Stimulated activated CD4-positive, alpha-beta T cell treated with anti-CD3 and anti-CD28 coated beads, Interleukin-15, amount 100 ng/mL, for 1 hour (primary cell): ENCODE measurements around the gene CHMP4B.

ENCODE experiments used
- DNase-seq, 2 donors: peaks; one replicate each; pipeline ENCODE4 v3.0.0-alpha.2; 2020; ENCODE audit warnings: low read depth in 1 of 2, low spot score in 1 of 2

The CHMP4B gene, protein sequence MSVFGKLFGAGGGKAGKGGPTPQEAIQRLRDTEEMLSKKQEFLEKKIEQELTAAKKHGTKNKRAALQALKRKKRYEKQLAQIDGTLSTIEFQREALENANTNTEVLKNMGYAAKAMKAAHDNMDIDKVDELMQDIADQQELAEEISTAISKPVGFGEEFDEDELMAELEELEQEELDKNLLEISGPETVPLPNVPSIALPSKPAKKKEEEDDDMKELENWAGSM

DNA sequence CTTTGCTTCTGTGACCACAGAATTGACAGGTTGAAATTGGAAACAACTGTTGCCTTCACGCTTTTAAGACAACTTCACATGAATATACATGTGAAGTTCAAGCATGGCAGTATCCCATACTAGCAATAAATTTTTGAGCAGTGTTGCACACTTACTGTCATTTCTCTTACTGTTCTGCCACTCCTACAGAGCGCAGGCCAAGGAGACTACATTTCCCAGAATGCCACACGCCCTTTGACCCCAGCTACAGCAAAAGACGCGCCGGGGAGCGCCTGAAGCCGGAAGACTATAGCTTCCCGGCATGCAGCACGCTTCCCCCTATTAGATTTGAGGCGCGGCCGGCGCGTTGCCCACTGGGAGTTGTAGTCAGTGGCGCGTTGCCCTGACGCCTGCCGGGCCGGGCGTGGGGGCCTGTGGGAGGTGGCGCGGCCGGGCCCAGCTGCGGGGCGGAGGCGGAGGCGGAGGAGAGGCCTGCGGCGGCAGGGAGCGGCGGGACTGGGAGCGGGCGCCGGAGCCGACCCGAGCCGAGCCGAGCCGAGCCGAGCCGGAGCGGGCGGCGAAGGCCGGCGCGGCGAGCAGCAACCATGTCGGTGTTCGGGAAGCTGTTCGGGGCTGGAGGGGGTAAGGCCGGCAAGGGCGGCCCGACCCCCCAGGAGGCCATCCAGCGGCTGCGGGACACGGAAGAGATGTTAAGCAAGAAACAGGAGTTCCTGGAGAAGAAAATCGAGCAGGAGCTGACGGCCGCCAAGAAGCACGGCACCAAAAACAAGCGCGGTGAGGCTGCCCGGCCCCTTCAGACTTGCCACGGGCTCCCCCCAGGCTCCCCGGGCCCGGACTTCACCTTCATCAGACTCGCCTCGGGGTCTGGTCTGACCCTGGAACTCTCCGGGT, at the start of gene CHMP4B:
CHMP4B (plus strand) TSS at position 464 of the 891 bp plus-strand sequence; CDS start at position 585, 121 bp downstream.
- peak; percentile 97 to 98 for DNase-seq

DNA sequence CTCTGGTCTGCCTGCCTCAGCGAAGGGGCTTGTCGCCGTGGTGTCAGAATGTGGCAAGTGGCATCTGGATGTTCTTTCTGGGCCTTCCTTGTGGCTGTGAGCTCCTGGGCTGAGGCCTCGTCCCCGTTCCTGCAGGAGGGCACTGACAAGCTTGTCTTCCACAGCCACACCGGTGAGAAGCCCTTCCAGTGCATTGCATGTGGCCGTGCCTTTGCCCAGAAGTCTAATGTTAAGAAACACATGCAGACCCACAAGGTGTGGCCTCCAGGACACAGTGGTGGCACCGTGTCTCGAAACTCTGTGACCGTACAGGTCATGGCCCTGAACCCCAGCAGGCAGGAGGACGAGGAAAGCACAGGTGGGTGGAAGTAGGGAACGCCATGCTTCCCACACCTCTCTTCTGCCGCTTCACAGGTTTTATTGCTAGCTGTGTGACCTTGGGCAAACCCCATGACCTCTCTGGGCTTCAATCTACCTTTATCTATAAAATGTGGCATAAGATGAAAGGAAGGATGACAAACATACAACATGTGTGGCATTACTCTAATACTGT, 49.4 kb upstream of the CHMP4B start:
- no peak for DNase-seq

DNA sequence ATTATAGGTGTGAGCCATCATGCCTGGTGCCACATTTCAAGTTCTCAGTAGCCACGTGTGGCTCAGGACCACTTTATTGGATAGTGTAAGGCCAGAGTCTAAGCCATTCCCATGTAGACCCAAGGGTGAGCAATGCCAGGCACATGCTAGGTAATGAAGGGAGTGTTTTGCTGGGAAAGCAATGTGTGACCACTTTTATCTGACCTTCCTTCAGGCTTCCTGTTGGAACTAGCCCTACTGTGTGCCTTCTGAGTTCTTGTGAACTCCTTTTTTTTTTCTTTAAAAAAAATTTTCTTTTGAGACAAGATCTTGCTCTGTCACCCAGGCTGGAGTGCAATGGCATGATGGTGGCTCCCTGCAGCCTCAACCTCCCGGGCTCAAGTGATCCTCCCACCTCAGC, 46.0 kb upstream of the CHMP4B start:
- no peak for DNase-seq

DNA sequence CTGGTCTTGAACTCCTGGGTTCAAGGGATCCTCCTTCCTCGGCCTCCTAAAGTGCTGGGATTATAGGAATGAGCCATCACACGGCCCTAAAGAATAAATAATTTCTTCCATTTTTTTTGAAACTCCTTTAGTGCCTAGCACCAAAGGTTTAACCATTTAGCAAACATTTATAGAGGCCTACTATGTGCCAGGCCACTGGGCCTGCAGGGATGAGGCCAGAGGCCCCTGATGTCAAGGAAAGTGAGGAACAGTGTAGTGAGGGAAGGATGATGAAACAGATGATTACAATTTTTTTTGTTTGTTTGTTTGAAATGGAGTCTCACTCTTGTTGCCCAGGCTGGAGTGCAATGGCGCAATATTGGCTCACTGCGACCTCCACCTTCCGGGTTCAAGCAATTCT, 45.6 kb upstream of the CHMP4B start:
- DNase-seq: no peak

DNA sequence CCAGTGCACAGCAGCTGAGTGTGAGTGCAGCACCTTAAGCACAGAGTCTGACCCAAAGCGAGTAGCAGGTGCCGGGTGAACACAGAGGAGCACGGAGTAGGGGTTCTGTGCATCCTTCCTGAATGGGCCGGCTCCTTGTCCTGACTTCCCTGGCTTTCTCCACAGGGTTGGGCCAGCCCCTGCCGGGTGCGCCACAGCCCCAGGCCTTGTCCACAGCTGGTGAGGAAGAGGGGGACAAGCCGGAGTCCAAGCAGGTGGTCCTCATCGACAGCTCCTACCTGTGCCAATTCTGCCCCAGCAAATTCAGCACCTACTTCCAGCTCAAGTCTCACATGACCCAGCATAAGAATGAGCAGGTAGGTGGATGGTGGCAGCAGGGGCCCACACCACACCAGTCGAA, 44.5 kb upstream of the CHMP4B start:
- no peak for DNase-seq

DNA sequence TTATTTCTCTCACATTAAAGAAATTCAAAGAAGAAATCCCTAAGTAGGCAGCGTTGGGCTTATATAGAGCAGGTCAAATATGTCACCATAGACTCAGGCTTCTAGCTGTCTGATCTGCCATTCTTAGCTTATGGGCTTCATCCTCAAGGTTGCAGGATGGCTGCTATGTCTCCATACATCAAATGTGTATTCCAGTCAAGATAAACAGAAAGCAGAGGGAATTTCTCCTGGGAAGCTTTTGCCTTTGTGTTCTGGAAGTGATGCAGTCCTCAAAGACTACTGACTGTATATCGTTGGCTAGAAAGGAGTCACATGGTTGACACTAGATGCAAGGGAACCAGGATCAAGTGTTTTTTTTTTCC, 43.4 kb upstream of the CHMP4B start:
- DNase-seq: no peak

DNA sequence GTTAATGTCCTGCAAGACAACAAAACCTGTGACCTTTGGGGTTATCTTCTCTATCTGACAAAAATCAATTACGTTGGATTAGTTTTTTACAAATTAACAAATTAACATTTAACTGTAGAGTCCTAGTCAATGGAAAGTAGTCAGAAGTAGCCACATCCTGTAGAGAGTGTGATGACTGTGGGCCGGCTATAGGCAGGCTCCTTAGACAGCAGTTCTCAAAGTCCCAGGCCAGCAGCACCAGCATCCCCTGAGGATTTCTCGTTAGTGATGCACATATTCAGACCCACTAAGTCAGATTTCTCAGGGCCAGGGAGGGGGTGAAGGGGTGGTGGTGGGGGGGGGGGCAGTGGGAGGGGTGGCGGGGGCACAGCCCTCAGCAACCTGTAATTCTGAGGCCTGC, 42.1 kb upstream of the CHMP4B start:
- DNase-seq: no peak

DNA sequence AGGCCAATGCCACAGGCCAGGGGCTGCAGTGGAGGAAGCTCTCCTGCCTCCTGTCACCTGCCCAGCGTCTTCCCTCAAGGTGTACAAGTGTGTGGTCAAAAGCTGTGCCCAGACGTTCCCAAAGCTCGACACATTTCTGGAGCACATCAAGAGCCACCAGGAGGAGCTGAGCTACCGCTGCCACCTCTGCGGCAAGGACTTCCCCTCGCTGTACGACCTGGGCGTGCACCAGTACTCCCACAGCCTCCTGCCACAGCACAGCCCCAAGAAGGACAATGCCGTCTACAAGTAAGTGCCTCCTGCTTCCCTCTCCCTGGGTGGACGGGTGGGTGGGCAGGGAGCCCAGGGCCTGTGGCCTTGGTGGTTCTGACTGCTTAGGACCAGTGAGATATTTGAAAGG, 41.1 kb upstream of the CHMP4B start:
- DNase-seq: no peak

DNA sequence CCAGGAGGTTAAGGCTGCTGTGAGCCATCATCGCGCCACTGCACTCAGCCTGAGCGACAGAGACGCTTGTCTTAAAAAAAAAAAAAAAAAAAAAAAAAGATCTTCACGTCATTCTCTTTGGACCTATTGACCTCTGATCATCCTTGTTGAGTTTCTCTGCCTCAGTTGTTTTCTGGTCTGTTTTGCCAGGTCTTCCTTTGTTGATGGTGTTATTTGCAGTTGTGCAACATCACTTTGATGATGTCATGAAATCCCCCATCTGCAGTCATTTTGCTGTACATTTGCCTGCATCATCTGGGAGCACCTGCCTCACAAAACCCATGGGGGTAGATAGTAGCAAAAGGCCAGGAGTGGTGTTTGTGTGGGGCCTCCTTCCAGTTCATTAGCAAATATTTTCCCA, 39.2 kb upstream of the CHMP4B start:
- DNase-seq: no peak

DNA sequence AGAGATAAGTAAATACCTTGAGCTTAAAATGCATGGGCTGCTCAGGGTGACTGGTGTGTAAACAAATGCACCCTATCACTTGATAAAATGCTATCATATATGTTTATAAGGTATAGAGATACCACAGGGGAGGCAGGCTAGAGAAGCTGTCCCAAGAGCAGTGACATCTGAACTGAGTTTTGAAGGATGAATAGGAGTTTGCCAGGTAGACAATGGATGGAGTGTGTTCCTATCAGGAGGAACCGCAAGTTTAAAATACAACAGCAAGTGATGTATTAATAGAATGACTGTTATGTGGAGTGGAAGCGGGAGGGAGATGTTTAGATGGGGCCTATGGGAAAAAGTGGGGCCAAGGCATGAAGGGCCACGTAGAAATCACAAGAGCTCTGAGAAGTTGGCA, 38.7 kb upstream of the CHMP4B start:
- DNase-seq: no peak

DNA sequence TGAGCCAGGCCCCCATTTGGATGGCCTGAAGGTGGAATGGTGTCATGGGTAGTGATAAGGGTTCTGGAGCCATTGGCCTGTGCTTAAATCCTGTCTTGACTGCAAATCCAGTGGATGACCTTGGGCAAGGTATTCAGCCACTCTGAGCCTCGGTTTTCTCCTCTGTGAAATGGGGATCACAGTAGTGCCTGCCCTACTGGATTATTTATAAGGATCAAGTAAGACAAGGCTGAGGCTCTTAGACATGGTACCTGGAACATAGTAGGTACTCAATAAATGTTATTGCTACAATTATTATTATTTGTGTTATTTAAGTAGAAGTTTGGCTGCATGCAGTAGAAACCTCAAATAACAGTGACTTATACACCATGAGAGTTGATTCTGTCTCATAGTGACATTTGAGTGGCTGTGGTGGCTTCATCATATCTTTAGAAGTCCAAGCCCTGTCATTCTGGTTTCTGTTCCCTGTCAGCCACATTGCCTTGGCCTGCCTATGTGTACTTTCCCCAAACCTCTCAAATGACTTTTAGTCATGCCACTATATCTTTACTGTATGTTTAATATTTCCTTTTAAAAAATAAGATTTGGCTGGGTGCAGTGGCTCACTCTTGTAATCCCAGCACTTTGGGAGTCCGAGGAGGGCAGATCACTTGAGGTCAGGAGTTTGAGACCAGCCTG, 37.6 kb upstream of the CHMP4B start:
- DNase-seq: no peak

DNA sequence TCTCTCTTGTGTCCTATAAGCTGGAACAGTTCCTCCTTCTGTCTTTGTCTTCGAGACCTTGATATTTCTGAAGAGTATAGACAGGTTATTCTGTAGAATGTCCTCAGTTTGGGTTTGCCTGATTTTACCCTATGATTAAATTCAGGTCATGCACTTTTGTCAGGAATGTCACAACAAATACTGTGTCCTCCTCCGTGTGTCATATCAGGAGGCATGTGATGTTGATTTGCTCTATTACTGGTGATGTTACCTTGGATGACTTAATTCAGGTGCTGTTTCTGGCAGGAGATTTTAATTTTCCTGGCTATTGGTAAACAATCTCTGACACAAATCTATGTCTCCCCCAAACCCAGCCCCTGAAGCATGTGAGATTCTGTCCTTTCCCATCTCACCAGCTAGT, 33.3 kb upstream of the CHMP4B start:
- DNase-seq: no peak

DNA sequence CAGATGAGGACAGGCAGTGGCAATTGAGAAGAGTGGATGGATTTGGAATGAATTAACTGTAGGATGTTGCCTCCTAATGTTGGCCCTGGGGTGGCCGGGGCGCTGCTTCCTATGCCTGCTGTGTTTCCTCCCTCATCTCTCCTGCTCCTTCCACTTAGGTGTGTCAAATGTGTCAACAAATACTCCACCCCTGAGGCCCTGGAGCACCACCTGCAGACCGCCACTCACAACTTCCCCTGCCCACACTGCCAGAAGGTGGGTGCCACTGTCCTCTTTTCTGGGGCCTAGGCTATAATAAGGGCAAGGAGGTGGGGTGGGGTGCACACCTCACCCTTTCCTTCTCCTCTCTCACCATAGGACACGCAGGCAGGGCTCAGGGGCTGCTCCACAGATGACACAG, 30.0 kb upstream of the CHMP4B start:
- DNase-seq: no peak

DNA sequence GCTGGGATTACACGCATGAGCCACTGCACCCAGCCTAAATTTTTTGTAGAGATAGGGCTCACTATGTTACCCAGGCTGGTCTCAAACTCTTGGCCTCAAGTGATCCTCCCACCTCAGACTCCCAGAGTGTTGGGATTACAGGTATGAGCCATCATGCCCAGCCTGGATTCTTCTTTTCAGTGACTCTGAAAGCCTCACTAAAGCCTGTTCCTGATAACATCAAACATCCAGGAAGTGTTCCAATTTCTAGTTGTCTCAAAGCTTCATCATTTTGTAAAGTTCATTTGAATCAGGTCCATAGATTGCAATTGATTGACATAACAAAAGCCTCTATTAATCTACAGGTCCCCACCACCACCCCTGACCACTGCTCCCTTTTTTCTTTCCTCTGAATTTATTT, 29.2 kb upstream of the CHMP4B start:
- no peak for DNase-seq

DNA sequence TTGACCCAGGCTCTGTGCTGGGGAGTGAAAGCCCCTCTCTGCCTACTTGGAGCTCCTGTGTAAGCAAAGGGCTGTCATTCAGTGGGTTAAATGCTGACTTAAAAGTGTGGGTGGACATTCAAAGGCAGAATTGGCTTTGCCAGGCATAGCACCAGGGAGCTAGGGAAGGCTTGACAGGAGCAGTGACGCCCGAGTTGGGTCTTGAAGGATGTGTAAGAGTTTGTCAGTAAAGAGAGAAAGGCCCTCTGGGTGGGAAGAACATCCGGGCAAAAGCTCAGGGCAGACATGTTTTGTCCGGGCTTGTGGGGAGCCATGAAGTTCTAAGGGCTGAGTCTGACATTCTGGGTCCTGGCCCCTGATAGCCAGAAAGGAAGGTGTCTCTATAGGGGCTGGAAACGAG, 27.9 kb upstream of the CHMP4B start:
- no peak for DNase-seq

DNA sequence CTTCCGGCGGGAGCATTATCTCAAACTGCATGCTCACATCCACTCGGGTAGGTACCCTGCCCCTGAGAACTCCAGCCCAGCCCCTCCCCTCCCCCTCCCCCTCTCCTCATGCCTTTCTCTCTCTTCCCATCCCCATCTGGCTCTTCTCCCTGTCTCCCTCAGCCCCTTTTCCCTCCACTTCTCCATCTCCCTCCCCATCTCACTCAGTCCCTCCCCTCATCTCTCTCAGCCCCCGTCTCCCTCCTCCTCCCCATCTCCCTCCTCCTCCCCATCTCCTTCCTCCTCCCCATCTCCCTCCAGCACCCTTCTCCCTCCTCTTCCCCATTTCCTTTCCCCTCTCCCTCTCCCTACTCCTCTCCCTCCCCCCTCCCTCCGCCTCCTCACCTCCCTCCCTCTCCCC, 27.3 kb upstream of the CHMP4B start:
- DNase-seq: no peak

DNA sequence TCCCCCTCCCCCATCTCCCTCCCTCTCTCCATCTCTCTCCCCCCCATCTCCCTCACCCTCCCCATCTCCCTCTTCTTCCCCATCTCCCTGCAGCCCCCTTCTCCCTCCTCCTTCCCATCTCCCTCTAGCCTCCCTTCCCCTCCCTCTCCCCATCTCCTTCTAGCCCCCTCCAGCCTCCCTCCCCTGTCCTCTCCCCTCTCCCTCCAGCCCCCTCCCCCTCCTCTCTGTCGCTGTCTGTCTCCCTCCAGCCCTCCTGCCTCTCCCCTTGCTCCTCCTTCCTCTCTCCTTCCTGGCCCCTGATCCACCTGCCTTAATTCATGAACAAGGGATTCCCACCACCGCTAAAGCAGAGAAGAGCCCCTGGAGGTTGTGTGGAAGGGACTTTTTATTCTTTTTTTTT, 26.9 kb upstream of the CHMP4B start:
- DNase-seq: no peak

DNA sequence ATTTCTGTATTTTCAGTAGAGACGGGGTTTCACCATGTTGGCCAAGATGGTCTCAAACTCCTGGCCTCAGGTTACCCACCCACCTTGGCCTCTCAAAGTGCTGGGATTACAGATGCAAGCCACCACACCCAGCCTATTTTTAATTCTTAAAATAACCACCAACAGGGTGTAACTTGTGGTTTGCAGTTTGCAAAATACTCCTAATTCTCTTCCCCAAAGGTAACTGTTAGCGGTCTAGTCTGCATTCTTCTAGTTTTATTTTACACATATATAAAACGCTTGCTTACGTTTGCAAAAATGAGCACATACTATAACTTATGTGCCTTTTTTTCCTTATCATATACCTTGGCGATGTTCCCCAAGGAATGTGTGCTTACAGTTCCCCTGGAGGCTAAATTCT, 25.6 kb upstream of the CHMP4B start:
- DNase-seq: no peak

DNA sequence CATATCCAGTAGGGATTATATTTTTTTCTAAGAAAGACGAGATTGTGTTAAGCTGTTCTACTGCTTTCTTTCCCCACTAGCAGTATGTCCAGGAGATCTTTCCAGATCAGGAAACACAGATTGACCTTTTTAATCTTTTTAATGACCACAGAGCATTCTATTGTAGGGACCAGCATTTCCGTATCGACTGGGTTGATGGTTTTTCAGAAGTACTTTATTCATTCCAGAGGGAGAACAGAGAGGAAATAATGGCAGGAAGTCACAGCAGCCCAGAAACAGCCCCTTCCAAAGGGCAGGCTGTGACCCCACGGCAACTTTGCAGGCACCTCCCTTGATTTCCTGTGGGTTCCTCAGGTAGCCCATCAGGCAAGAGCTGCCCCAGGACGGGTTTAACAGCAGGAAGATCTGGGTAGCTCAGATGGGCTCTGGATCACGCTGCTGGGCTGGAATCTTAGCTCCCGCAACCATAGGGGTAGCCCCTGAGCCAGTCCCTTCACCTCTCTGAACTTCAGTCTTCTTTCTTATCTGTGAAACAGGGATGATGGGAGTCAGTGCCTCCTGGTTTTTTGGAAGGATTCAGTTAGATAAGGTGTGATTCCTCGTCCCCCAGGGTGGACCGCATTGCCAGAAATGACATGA, 23.8 kb upstream of the CHMP4B start:
- DNase-seq: no peak

DNA sequence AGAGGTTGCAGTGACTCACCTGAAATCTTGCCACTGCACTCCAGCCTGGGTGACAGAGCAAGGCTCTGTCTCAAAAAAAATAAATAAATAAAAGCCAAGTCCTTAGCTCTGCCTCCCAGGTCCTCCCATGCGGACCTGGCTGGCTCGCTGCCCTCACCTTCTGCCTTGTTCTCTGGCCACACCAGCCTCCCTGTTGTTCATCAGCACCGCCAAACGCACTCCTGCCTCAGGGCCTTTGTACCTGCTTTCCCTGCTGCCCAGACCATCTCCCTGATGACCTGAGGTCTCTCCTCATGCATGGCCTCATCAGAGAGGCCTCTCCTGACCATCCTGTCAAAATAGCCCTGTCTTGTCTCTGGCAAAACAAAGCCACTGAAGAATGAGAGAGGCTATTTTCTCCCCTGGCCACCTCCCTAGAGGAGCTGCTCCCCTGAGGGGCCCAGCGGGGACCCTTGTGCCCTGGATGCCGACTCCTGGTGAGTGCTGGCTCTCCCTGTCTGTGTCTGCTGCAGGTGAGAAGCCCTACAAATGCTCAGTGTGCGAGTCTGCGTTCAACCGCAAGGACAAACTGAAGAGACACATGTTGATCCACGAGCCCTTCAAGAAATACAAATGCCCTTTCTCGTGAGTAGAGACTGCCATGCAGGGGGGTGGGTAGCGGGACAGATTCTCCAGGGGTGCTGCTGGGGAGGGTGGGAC, 22.6 kb upstream of the CHMP4B start:
- no peak for DNase-seq
